SH-SY5Y (cell line): Measurements from ENCODE around the gene LECT2.

Experiments used
- GATA2 ChIP-seq: IDR thresholded peaks from 2 replicates; pipeline ENCODE4 v1.6.1; 2011; ENCODE audit warnings: mild to moderate bottlenecking, low read depth, low read length
- GATA3 ChIP-seq: IDR thresholded peaks from 2 replicates; pipeline ENCODE4 v1.6.1; 2011; ENCODE audit warnings: low read depth, mild to moderate bottlenecking, low read length, moderate library complexity

DNA sequence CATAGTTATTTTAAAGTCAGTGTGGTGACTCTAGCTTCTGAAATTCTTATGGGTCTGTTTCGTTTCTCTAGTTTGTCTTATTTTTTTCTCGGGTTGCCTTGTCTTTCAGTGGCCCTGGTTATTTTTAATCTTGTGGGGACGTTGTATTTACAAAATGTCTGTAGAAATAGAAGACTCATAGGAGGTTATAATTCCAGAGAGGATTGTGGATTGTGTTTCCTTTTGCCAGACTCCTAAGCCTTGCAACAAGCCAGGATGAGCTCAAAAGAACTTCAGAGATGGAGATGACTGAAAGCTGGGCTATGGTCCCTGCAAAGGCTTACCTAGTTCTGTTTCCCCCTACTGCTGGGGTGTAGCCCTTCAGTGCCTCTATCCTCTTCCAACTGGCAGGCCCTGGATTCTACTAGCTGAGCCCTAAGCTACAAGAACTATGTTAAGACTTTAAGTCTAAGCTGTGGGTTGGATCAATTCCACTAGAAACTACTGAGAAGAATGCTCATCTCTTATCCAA lies 32.2 kb upstream of the LECT2 start:
- no peak for TF ChIP-seq GATA2
- no peak for TF ChIP-seq GATA3
